Stimulated activated CD4-positive, alpha-beta T cell treated with anti-CD3 and anti-CD28 coated beads, Interleukin-4, amount 100 ng/mL, for 48 hours (primary cell): ENCODE results near the gene ADAMTS3.
"Not testable (repeated sequence)": the region's sequence is repeated elsewhere in the genome, so short reads cannot be mapped to it uniquely, and the experiment has no call there.

ENCODE experiments used
- DNase-seq, 2 donors: peaks; one replicate each; pipeline ENCODE4 v3.0.0-alpha.2; 2020; ENCODE audit warnings: low read depth in 2 of 2

ADAMTS3 gene

GRCh38 chr4:72473434-72473900 lies 95.6 kb downstream of the ADAMTS3 start:
- no peak for DNase-seq

GRCh38 chr4:72471816-72472215 lies 97.2 kb downstream of the ADAMTS3 start:
- DNase-seq: no peak

- DNase-seq: no peak
These were observed 100.0 kb downstream of the ADAMTS3 start for GRCh38 chr4:72468904-72469502.

DNA sequence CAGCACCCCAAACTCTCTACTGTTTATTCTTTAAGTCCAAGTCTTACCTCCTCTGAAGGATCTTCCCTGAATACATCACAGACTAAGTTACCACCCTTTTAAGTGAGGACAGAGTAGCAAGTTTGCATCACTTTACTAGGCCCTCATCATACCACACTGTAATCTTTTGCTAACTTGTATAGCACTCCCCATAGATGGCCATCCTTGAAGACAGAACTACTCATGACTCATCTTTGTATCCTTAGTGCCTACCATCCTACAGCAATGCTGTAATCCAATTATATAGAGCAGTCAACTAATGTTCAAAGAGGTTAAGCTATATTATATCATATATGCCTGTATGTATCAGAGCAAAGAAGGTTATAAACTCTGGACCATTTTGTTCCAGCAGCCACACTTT lies 101.4 kb downstream of the ADAMTS3 start:
- no peak for DNase-seq

GRCh38 chr4:72463724-72464123 lies 105.3 kb downstream of the ADAMTS3 start:
- DNase-seq: no peak

GRCh38 chr4:72457158-72457557 lies 111.9 kb downstream of the ADAMTS3 start:
- no peak for DNase-seq

DNA sequence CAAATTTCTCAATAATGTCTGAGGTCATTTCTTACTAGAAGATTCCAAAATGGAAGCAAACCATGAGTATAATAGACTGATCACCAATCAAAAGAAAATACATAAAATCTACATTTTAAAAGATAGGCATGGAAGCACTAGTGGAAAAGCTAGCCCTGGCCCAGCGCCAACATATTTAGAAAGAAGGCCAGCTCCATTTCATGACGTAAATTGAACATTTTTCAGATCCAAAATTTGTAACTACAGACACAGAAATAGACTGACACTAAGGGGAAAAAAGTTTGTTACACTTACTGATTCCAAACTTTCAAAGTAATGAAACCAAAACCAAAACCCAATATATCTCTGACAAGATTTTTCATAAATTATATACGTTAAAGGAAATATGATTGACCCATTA lies 117.7 kb downstream of the ADAMTS3 start:
- no peak for DNase-seq

DNA sequence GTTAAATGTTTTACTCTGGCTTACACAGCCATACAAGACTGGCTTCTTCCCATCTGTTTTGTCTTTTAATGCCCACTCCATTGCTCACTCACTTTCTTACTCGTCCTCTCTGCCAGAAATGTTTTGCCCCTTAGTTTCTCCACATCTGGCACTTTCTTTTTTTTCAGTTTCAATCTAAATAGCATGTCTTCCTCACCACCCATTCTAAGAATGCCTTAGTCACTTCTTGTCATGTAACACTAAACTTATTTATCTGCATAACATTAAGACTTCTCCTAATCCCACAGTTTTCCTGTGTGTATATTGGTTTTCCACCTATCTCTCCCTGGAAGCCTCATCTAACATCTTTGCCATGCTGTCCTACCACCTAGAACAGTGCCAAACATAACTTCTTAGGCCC lies 119.3 kb downstream of the ADAMTS3 start:
- no peak for DNase-seq

GRCh38 chr4:72448231-72448630 lies 120.8 kb downstream of the ADAMTS3 start:
- no peak for DNase-seq

GRCh38 chr4:72446353-72447055 lies 122.5 kb downstream of the ADAMTS3 start:
- DNase-seq: no peak

DNA sequence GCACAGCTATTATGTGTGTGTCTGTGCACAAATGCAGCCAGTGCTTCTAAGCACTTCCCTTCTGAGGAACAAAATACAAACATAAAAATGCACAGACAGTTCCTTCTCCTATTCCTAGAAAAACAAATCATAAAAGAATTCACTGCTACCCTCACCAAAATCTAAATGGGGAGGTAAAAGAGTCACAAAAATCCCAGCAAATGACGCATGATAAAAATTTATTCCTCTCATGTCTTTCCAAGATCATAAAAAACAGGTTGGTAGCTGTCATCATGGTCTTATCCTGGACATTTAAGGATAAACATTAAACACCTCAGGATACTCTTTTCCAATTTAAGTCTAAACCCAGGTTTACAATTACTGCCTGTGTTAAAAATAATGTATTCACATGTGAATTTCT lies 124.9 kb downstream of the ADAMTS3 start:
- DNase-seq: no peak

- DNase-seq: no peak
These were observed 126.3 kb downstream of the ADAMTS3 start for GRCh38 chr4:72442715-72443114.

DNA sequence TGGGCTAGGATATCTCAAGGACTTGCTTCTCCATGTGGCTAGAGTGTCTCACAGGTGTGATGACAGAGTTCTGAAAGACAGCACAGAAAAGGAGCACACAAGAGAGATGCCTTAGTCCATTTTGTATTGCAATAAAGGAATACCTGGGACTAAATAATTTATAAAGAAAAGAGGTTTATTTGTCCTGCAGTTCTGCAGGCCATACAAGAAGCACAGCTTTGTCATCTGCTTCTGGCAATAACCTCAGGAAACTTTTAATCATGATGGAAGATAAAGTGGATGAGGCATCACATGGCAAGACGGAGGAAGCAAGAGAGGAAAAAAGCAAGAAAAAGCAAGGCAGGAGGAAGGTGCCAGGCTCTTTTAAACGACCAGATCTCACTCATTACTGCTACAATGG lies 126.9 kb downstream of the ADAMTS3 start:
- DNase-seq: no peak

DNA sequence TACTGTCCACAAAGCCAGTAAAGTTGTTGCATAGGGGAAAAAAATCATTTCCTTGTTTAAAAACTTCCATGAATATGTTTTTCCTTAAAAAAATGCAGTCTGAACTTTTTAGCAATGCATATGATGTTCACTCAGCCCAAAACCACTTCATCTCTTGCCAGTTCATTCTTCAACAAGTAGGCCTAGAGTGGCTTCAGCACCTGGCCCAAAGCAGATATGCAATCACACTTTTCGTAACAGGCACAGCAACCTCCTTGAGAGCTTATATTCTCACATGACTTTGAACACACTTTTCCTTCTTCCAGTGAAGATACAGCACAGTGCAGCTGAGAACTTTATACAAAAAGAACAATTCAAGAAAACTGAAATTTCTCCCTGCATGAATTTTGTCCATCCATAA lies 128.6 kb downstream of the ADAMTS3 start:
- no peak for DNase-seq

GRCh38 chr4:72432975-72433374 lies 136.0 kb downstream of the ADAMTS3 start:
- DNase-seq: no peak

DNA sequence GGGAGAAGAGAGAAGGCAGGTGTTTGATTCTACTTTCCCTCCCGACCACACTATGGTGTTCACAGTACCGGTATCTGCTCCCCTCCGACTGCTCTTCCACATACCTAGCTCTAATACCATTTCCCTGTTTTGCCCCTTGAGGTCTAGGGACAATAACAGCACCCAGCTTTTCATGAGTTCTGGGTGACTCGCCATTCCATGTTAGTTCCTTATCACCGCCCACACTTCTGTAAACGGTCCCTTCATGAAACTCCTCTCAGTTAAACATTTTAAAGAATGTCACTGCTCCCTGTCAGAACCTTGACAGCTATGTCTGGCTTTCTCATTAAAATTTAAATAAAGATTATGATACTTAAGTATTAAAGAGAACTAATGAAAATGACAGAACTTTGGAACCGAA lies 136.7 kb downstream of the ADAMTS3 start:
- no peak for DNase-seq

DNA sequence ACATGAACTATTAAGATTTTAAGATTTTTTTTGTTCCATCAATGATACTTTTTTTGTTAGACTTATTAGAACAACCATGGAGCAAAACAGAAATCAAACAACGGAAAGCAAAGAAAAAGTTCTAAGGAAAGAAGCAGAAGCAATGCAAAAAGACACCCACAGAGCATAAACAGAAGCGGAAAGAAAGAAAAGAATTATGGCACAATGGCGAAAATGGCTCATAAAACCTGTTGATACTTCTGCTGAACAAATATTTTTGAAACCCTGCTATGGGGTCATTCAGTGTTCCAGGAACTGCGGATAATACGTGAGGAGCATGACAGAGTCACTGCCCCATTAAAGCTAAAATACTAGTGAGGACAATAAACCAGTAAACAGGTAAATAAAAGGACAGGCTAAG lies 138.0 kb downstream of the ADAMTS3 start:
- DNase-seq: no peak

DNA sequence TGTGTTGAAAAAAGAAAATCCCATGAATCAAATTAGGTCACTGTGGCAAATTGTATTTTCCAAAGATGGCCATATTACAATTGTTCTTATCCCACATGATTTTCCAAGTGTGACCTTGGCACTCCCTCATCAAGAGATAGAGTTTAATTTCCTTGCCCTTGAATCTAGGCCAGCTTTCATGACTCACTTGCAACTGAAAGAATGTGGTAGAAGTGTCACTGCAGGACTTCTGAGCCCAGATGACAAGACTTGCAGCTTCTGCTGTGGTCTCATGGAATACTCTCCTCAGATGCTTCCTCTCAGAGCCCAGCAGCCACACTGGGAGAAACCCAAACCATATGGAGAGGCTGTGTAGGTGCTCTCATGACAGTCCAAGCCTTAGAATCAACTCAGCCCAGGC lies 139.0 kb downstream of the ADAMTS3 start:
- DNase-seq: no peak

GRCh38 chr4:72429397-72429889 lies 139.6 kb downstream of the ADAMTS3 start:
- no peak for DNase-seq

- DNase-seq: no peak
These were observed 142.0 kb downstream of the ADAMTS3 start for GRCh38 chr4:72427057-72427456.

- not testable (repeated sequence) for DNase-seq
These were observed 143.1 kb downstream of the ADAMTS3 start for GRCh38 chr4:72425908-72426307.

DNA sequence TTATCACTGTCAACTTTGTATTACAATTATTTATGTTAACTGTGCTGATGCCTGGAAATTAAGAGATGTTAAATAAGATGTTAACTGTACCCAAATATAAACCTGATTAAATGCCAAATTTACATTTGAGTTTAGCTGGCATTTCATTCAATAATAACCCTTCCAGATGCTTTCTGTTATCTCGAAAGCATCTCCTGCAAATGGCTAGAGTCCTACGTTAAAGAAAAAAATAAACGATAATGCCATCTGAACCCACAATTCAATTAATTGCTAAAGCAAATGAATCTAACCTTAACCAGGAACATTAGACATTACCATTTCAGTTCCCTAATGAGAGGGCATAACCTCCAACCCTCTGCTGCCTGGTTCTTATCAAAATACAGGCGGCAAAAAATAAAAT lies 145.0 kb downstream of the ADAMTS3 start:
- DNase-seq: no peak

DNA sequence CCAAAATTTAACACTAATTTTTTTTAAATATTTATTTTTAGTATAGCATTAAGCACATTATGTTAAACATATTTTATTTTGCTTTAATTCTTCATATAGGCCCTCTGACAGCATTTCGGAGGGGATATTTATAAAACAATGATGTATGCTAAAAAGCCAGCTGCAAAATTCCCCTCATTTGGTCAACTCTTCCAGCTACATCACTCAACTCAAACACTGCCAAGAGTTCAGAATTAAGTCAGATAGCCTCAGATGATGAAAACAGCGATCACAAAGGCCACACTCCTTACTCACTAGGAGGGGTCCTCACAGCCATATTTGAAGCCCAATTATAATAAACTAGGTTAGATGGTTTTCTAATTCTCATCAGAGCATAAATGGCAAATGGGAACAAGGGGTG lies 146.6 kb downstream of the ADAMTS3 start:
- DNase-seq: no peak

DNA sequence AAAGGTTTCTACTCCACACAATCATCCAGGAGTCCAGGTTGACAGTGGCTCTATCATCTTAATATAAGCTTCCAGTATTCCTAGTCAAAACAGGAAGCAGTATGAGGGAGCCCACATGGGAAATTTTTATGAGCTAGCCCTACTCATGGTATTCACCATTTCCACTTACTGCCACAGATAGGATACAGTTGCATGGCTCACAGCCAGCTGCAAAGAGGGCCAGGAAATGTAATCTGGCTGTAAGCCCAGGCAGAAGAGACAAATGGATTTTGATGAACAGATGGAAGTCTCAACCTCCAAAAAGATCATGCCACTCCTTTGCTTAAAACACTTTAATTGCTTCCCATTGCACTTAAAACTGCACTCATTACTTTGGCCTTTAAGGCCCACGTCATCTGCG lies 150.6 kb downstream of the ADAMTS3 start:
- DNase-seq: no peak
